ENCODE measurements around the gene SOWAHB.

Gene SOWAHB

DNA sequence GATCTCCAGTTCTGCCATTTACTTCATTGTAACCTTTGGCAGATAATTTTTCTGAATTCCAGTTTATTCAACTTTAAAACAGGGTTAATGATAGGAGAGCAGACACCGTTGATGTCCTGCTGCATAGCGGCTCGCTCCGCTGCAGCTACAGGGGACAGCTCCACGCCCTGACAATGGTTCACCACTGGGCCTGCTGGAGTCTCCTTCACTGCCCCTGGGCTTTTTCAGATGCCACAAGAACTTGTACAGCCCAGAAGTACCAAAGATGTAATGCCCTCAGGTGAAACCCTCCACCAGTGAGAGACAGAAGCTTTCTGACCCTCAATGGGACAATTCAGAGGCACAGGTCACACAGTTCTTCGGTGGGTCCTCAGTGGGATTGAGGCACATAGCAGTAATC lies 28.9 kb upstream of the SOWAHB start:
- H2BK120ac ChIP-seq (ENCODE audit: low read depth, low read length), result no peak overlapping the region
- no CpG with 5 or more reads among the region's 6 CpGs for WGBS, 2 donors (ENCODE audit: extremely low coverage in 2 of 2, insufficient read length in 2 of 2, insufficient replicate concordance in 1 of 2)
- H3K23ac ChIP-seq (ENCODE audit: low read depth, low read length, poor library complexity), result no peak overlapping the region
- H3K4ac ChIP-seq (ENCODE audit: low read length), result no peak overlapping the region
- H2BK15ac ChIP-seq (ENCODE audit: low read length), result no peak overlapping the region
- H3K9me3 ChIP-seq (replicated peaks in 1 of 2; ENCODE audit: control insufficient read depth in 2 of 2, insufficient read depth in 1 of 2, low read depth in 1 of 2, low read length in 2 of 2), result no peaks in the 10 kb centered on the region
- no peaks in the 10 kb centered on the region for H3K36me3 ChIP-seq (replicated peaks in 1 of 2; ENCODE audit: control insufficient read depth in 2 of 2, insufficient read depth in 2 of 2, low read length in 2 of 2)
- no peaks in the 10 kb centered on the region for H3K4me1 ChIP-seq (ENCODE audit: control insufficient read depth in 2 of 2, insufficient read depth in 1 of 2, low read depth in 1 of 2, low read length in 2 of 2)
- H2AFZ ChIP-seq (ENCODE audit: low read length), result no peak overlapping the region
- H3K18ac ChIP-seq (ENCODE audit: low read length), result no peak overlapping the region
- H4K91ac ChIP-seq (ENCODE audit: low read depth, low read length, poor library complexity), result no peak overlapping the region
- no peak overlapping the region for H2BK5ac ChIP-seq (ENCODE audit: low read length)
- H3K79me1 ChIP-seq (ENCODE audit: low read depth, low read length), result no peaks in the 10 kb centered on the region
- no peak overlapping the region for H2AK5ac ChIP-seq (ENCODE audit: low read depth, low read length)
- no peaks in the 10 kb centered on the region for H3K27me3 ChIP-seq (ENCODE audit: control insufficient read depth in 3 of 3, insufficient read depth in 3 of 3, low read depth in 1 of 3, low read length in 3 of 3)
- no peak overlapping the region for H3K27ac ChIP-seq (replicated peaks; ENCODE audit: low read length)
- DNase-seq (ENCODE audit: low spot score), result no peak
- no peak overlapping the region for H4K8ac ChIP-seq (ENCODE audit: low read depth, low read length)
- no peak overlapping the region for H3K9ac ChIP-seq (ENCODE audit: low read depth, low read length, poor library complexity)
- H3K4me2 ChIP-seq (ENCODE audit: insufficient read depth, low read length, poor library complexity, severe bottlenecking), result no peak overlapping the region
- no peak overlapping the region for H3K14ac ChIP-seq (ENCODE audit: low read length)
- no peak overlapping the region for H2BK12ac ChIP-seq (ENCODE audit: low read length)
- H3K4me3 ChIP-seq (ENCODE audit: low read length in 2 of 2), result no peak overlapping the region

- no CpG with 5 or more reads among the region's 5 CpGs for WGBS, 2 donors (ENCODE audit: extremely low coverage in 2 of 2, insufficient read length in 2 of 2, insufficient replicate concordance in 1 of 2)
- Histone ChIP-seq H4K91ac (ENCODE audit: low read depth, low read length, poor library complexity) (no peak overlapping the region), H2BK12ac (ENCODE audit: low read length) (no peak overlapping the region), H3K27me3 (ENCODE audit: control insufficient read depth in 3 of 3, insufficient read depth in 3 of 3, low read depth in 1 of 3, low read length in 3 of 3) (no peaks in the 10 kb centered on the region), H3K9ac (ENCODE audit: low read depth, low read length, poor library complexity) (no peak overlapping the region), H2AK5ac (ENCODE audit: low read depth, low read length) (no peak overlapping the region), H3K4me2 (ENCODE audit: insufficient read depth, low read length, poor library complexity, severe bottlenecking) (no peak overlapping the region), H3K9me3 (replicated peaks in 1 of 2; ENCODE audit: control insufficient read depth in 2 of 2, insufficient read depth in 1 of 2, low read depth in 1 of 2, low read length in 2 of 2) (no peaks in the 10 kb centered on the region), H2BK120ac (ENCODE audit: low read depth, low read length) (no peak overlapping the region), H3K23ac (ENCODE audit: low read depth, low read length, poor library complexity) (no peak overlapping the region), H3K14ac (ENCODE audit: low read length) (no peak overlapping the region), H3K36me3 (replicated peaks in 1 of 2; ENCODE audit: control insufficient read depth in 2 of 2, insufficient read depth in 2 of 2, low read length in 2 of 2) (no peaks in the 10 kb centered on the region), H2BK15ac (ENCODE audit: low read length) (no peak overlapping the region), H3K18ac (ENCODE audit: low read length) (no peak overlapping the region), H3K4ac (ENCODE audit: low read length) (no peak overlapping the region), H3K4me3 (ENCODE audit: low read length in 2 of 2) (no peak overlapping the region), H3K4me1 (ENCODE audit: control insufficient read depth in 2 of 2, insufficient read depth in 1 of 2, low read depth in 1 of 2, low read length in 2 of 2) (no peaks in the 10 kb centered on the region), H3K79me1 (ENCODE audit: low read depth, low read length) (no peaks in the 10 kb centered on the region), H4K8ac (ENCODE audit: low read depth, low read length) (no peak overlapping the region), H3K27ac (replicated peaks; ENCODE audit: low read length) (no peak overlapping the region), H2AFZ (ENCODE audit: low read length) (no peak overlapping the region), H2BK5ac (ENCODE audit: low read length) (no peak overlapping the region)
- DNase-seq (ENCODE audit: low spot score), result no peak
These were observed 25.8 kb upstream of the SOWAHB start for GRCh38 chr4:76923619-76924357.

- Histone ChIP-seq H3K27me3 (ENCODE audit: control insufficient read depth in 3 of 3, insufficient read depth in 3 of 3, low read depth in 1 of 3, low read length in 3 of 3) (no peaks in the 10 kb centered on the region), H3K4me3 (ENCODE audit: low read length in 2 of 2) (no peak overlapping the region), H3K18ac (ENCODE audit: low read length) (no peak overlapping the region), H3K36me3 (replicated peaks in 1 of 2; ENCODE audit: control insufficient read depth in 2 of 2, insufficient read depth in 2 of 2, low read length in 2 of 2) (no peaks in the 10 kb centered on the region), H3K9me3 (replicated peaks in 1 of 2; ENCODE audit: control insufficient read depth in 2 of 2, insufficient read depth in 1 of 2, low read depth in 1 of 2, low read length in 2 of 2) (no peaks in the 10 kb centered on the region), H3K4me2 (ENCODE audit: insufficient read depth, low read length, poor library complexity, severe bottlenecking) (no peak overlapping the region), H2BK12ac (ENCODE audit: low read length) (no peak overlapping the region), H2AK5ac (ENCODE audit: low read depth, low read length) (no peak overlapping the region), H2BK15ac (ENCODE audit: low read length) (no peak overlapping the region), H3K4me1 (ENCODE audit: control insufficient read depth in 2 of 2, insufficient read depth in 1 of 2, low read depth in 1 of 2, low read length in 2 of 2) (no peaks in the 10 kb centered on the region), H2BK120ac (ENCODE audit: low read depth, low read length) (no peak overlapping the region), H2AFZ (ENCODE audit: low read length) (no peak overlapping the region), H3K4ac (ENCODE audit: low read length) (no peak overlapping the region), H4K8ac (ENCODE audit: low read depth, low read length) (no peak overlapping the region), H2BK5ac (ENCODE audit: low read length) (no peak overlapping the region), H3K79me1 (ENCODE audit: low read depth, low read length) (no peaks in the 10 kb centered on the region), H4K91ac (ENCODE audit: low read depth, low read length, poor library complexity) (no peak overlapping the region), H3K27ac (replicated peaks; ENCODE audit: low read length) (no peak overlapping the region), H3K14ac (ENCODE audit: low read length) (no peak overlapping the region), H3K23ac (ENCODE audit: low read depth, low read length, poor library complexity) (no peak overlapping the region), H3K9ac (ENCODE audit: low read depth, low read length, poor library complexity) (no peak overlapping the region)
- no peak for DNase-seq (ENCODE audit: low spot score)
These were observed 22.8 kb upstream of the SOWAHB start for GRCh38 chr4:76920715-76921114.

GRCh38 chr4:76909711-76910110 lies 11.8 kb upstream of the SOWAHB start:
- no peak overlapping the region for H2AFZ ChIP-seq (ENCODE audit: low read length)
- H3K27ac ChIP-seq (replicated peaks; ENCODE audit: low read length), result no peak overlapping the region
- H3K79me1 ChIP-seq (ENCODE audit: low read depth, low read length), result no peaks in the 10 kb centered on the region
- no peak for DNase-seq (ENCODE audit: low spot score)
- no peak overlapping the region for H3K4me3 ChIP-seq (ENCODE audit: low read length in 2 of 2)
- no peak overlapping the region for H2BK120ac ChIP-seq (ENCODE audit: low read depth, low read length)
- WGBS, 2 donors (ENCODE audit: extremely low coverage in 2 of 2, insufficient read length in 2 of 2, insufficient replicate concordance in 1 of 2), result no CpG with 5 or more reads among the region's 1 CpG
- no peak overlapping the region for H3K18ac ChIP-seq (ENCODE audit: low read length)
- no peak overlapping the region for H2BK12ac ChIP-seq (ENCODE audit: low read length)
- no peaks in the 10 kb centered on the region for H3K4me1 ChIP-seq (ENCODE audit: control insufficient read depth in 2 of 2, insufficient read depth in 1 of 2, low read depth in 1 of 2, low read length in 2 of 2)
- no peak overlapping the region for H4K91ac ChIP-seq (ENCODE audit: low read depth, low read length, poor library complexity)
- H4K8ac ChIP-seq (ENCODE audit: low read depth, low read length), result no peak overlapping the region
- peaks cover 0 to 1% of the 10 kb centered on the region in 2 donors for H3K9me3 ChIP-seq (replicated peaks in 1 of 2; ENCODE audit: control insufficient read depth in 2 of 2, insufficient read depth in 1 of 2, low read depth in 1 of 2, low read length in 2 of 2)
- H2BK5ac ChIP-seq (ENCODE audit: low read length), result no peak overlapping the region
- H3K4ac ChIP-seq (ENCODE audit: low read length), result no peak overlapping the region
- H3K36me3 ChIP-seq (replicated peaks in 1 of 2; ENCODE audit: control insufficient read depth in 2 of 2, insufficient read depth in 2 of 2, low read length in 2 of 2), result no peaks in the 10 kb centered on the region
- H3K23ac ChIP-seq (ENCODE audit: low read depth, low read length, poor library complexity), result no peak overlapping the region
- H3K27me3 ChIP-seq (ENCODE audit: control insufficient read depth in 3 of 3, insufficient read depth in 3 of 3, low read depth in 1 of 3, low read length in 3 of 3), result peaks cover 0 to 6% (median 0%) of the 10 kb centered on the region in 3 experiments
- H3K4me2 ChIP-seq (ENCODE audit: insufficient read depth, low read length, poor library complexity, severe bottlenecking), result no peak overlapping the region
- no peak overlapping the region for H2AK5ac ChIP-seq (ENCODE audit: low read depth, low read length)
- H2BK15ac ChIP-seq (ENCODE audit: low read length), result no peak overlapping the region
- H3K14ac ChIP-seq (ENCODE audit: low read length), result no peak overlapping the region
- H3K9ac ChIP-seq (ENCODE audit: low read depth, low read length, poor library complexity), result no peak overlapping the region

All from neuronal stem cell (in vitro differentiated cells).